ENCODE data around the gene SMYD2.

The SMYD2 gene

DNA sequence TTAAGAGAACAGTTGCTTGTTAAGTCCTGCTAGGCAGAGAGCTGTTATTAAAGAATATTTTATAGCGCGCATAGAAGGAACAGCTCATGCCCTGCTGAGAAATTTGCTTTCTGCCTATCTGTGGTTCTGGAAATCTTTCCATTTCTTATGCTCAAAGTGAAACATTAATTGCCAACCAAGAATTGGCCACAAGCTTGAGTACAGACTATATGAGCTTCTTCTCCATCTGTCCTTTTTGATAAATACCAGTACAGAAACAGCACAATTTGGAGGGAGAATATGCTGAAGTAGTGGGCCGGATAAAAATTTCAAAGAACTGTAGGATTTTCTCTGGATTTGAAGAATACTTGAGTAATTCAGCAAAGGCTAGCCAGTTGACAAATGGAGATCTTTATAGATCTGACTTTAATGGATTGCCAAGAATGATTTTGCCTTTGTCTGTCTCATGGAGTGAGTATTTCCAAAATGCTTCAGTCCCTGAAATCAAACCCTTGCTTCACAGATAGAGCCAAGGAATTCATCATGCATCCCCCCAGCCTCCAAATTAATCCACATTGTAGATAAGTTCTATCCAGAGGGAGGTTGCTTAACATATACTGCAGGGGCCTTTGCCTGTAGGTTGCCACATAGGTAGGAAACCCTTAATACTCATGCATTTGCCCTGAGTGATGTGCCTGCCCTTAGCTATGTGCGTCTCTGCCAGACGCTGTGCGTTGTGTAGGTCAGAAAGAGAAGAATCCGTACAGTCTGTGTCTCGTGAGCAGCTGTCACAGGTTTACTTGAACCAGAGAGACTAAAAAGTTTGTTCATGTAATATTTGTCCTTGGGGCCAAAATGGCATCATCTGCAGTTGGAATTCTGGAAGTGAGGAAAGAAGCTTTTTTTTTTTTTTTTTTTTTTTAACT is 44.2 kb downstream of the SMYD2 start:
- no peak overlapping the region for H3K27ac Mint-ChIP-seq
- H3K4me3 Mint-ChIP-seq, result no peak overlapping the region
- H3K27me3 Mint-ChIP-seq, result no peaks in the 10 kb centered on the region
- H3K4me1 Mint-ChIP-seq (ENCODE audit: low read depth), result no peaks in the 10 kb centered on the region
- H3K36me3 Mint-ChIP-seq (ENCODE audit: low read depth), result peaks cover 11% of the 10 kb centered on the region
- H3K9me3 Mint-ChIP-seq, result no peaks in the 10 kb centered on the region

GRCh38 chr1:214326406-214326805 is 45.4 kb downstream of the SMYD2 start:
- H3K27me3 Mint-ChIP-seq, result no peaks in the 10 kb centered on the region
- H3K27ac Mint-ChIP-seq, result no peak overlapping the region
- no peaks in the 10 kb centered on the region for H3K9me3 Mint-ChIP-seq
- H3K36me3 Mint-ChIP-seq (ENCODE audit: low read depth), result peaks cover 10% of the 10 kb centered on the region
- H3K4me1 Mint-ChIP-seq (ENCODE audit: low read depth), result no peaks in the 10 kb centered on the region
- no peak overlapping the region for H3K4me3 Mint-ChIP-seq

DNA sequence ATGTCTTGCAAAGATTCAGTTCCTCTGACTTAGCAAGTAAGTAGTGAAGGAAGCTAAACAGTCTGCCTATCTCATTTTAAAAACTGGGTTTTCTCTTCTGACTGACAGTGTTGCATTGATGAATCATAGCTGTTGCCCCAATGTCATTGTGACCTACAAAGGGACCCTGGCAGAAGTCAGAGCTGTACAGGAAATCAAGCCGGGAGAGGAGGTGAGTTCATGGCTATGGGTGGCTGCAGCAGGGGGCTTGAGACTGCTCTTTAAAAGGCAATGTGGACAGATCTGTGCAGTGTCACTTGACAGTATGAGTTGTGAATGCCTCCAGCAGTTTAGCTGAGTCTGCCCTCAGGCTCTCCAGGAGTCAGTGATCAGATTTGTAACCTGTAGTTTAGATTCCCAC is 46.6 kb downstream of the SMYD2 start:
- Mint-ChIP-seq H3K36me3 (ENCODE audit: low read depth) (peaks cover 15% of the 10 kb centered on the region), H3K4me3 (no peak overlapping the region), H3K27me3 (no peaks in the 10 kb centered on the region), H3K9me3 (no peaks in the 10 kb centered on the region), H3K4me1 (ENCODE audit: low read depth) (no peaks in the 10 kb centered on the region), H3K27ac (no peak overlapping the region)

DNA sequence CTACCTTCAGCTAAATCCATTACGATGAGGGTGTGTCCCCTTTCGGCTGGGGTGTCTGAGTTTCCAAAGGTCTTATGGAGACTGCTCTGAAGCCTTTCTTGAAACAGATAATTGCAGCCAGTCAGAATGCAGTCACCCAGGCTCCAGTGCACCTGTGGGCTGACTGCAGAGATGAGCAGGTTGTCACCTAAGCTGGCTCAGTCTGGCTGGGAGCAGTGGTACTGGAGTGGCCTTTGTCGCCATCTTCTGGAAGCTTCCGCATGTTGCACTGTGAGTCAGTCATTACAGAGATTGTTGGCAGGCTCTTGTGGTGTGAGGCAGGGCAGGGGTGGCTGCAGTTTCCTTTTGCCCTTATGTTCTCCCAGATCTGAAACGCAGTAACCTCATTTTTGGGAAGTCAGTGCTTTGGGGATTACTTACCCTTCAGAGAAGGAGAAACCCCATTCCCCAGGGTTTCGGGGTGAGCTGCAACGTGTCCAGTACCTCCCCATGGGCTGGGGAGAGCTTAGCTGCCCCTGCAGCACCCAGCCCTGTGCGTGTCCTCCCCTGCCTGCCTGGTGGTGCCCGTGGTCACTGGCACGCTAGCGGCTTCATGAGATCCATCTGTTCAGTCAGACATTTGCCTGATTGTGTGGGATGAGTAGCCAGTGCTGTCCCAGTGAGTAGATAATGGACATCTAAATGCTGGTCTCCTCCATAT is 48.0 kb downstream of the SMYD2 start:
- Mint-ChIP-seq H3K36me3 (ENCODE audit: low read depth) (peaks cover 15% of the 10 kb centered on the region), H3K4me3 (no peak overlapping the region), H3K4me1 (ENCODE audit: low read depth) (no peaks in the 10 kb centered on the region), H3K9me3 (no peaks in the 10 kb centered on the region), H3K27ac (no peak overlapping the region), H3K27me3 (no peaks in the 10 kb centered on the region)

- no peak overlapping the region for H3K4me3 Mint-ChIP-seq
- no peaks in the 10 kb centered on the region for H3K4me1 Mint-ChIP-seq (ENCODE audit: low read depth)
- H3K27ac Mint-ChIP-seq, result no peak overlapping the region
- H3K9me3 Mint-ChIP-seq, result no peaks in the 10 kb centered on the region
- H3K36me3 Mint-ChIP-seq (ENCODE audit: low read depth), result peaks cover 15% of the 10 kb centered on the region
- H3K27me3 Mint-ChIP-seq, result no peaks in the 10 kb centered on the region
Observed at GRCh38 chr1:214329470-214330220, 48.7 kb downstream of the SMYD2 start.

- Mint-ChIP-seq H3K4me3 (no peak overlapping the region), H3K36me3 (ENCODE audit: low read depth) (peaks cover 18% of the 10 kb centered on the region), H3K27ac (no peak overlapping the region), H3K27me3 (no peaks in the 10 kb centered on the region), H3K9me3 (no peaks in the 10 kb centered on the region), H3K4me1 (ENCODE audit: low read depth) (no peaks in the 10 kb centered on the region)
Observed at GRCh38 chr1:214330222-214330621, 49.3 kb downstream of the SMYD2 start.

GRCh38 chr1:214330715-214331114 is 49.8 kb downstream of the SMYD2 start:
- H3K36me3 Mint-ChIP-seq (ENCODE audit: low read depth), result peaks cover 17% of the 10 kb centered on the region
- H3K27me3 Mint-ChIP-seq, result no peaks in the 10 kb centered on the region
- H3K4me1 Mint-ChIP-seq (ENCODE audit: low read depth), result no peaks in the 10 kb centered on the region
- no peak overlapping the region for H3K4me3 Mint-ChIP-seq
- no peak overlapping the region for H3K27ac Mint-ChIP-seq
- H3K9me3 Mint-ChIP-seq, result no peaks in the 10 kb centered on the region

DNA sequence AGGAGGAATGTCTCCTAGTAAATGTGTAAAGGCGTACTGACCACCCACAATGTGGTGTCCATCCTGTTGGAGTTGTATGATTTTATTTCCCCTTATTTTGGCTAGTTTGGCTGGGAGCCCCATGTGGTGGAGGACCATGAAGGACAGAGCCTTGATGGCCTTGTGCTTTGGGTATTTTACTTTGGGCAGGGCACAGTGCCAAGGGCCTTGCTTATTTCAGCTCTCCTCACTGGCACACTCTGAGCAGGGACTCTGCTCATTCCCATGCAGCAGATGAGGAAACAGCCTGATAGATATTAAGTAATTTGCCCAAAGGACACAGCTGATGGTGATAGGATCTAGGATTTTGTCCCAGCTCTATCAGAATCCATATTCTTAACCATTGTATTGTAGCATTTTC is 50.2 kb downstream of the SMYD2 start:
- H3K4me1 Mint-ChIP-seq (ENCODE audit: low read depth), result no peaks in the 10 kb centered on the region
- H3K36me3 Mint-ChIP-seq (ENCODE audit: low read depth), result peaks cover 16% of the 10 kb centered on the region
- no peaks in the 10 kb centered on the region for H3K27me3 Mint-ChIP-seq
- no peak overlapping the region for H3K27ac Mint-ChIP-seq
- no peak overlapping the region for H3K4me3 Mint-ChIP-seq
- H3K9me3 Mint-ChIP-seq, result no peaks in the 10 kb centered on the region

- H3K4me3 Mint-ChIP-seq, result no peak overlapping the region
- no peaks in the 10 kb centered on the region for H3K9me3 Mint-ChIP-seq
- H3K4me1 Mint-ChIP-seq (ENCODE audit: low read depth), result no peaks in the 10 kb centered on the region
- H3K27me3 Mint-ChIP-seq, result no peaks in the 10 kb centered on the region
- peaks cover 20% of the 10 kb centered on the region for H3K36me3 Mint-ChIP-seq (ENCODE audit: low read depth)
- H3K27ac Mint-ChIP-seq, result peak overlapping the region; percentile 50
Observed at GRCh38 chr1:214331827-214332423, 51.0 kb downstream of the SMYD2 start.

DNA sequence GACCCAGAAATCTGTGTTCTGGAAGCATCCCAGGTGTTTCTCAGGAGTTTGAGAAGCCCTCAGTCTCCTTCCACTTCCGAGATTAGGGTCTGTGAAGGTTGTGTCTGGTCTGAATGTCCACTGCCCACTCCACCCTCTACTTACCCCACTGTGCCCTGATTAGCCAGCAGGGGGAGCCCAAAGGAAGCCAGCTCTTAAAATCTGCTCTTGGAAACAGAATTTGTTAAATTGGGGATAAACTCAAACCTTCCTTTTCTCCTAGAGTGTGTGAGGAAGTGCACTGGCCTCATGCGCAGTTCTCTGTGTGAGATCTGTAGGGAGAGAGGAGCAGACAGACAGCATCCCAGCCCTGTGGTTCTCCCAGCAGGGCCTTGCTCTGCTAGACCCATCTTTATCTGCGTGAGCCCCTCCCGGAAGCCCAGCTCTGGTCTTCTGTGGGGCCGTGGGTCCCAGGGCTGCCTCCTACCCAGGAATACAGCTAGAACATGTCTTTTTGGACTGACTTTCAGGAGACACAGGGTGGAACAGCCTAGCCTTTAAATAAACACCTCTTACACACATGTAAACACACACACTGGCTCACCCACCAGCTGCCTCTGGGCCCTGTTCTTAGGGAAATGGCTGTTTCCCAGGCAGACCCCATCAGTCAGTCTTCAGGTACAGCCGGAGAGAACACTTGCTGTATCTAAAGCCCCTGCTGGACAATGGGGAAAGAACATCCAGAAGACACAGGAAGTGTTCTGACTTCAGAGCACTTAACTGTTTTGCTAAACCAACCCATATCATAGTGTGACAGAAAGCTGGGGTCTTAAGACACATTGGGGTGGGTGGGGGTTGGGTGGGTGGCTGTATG is 52.2 kb downstream of the SMYD2 start:
- H3K4me3 Mint-ChIP-seq, result no peak overlapping the region
- H3K9me3 Mint-ChIP-seq, result no peaks in the 10 kb centered on the region
- H3K4me1 Mint-ChIP-seq (ENCODE audit: low read depth), result no peaks in the 10 kb centered on the region
- H3K36me3 Mint-ChIP-seq (ENCODE audit: low read depth), result peaks cover 31% of the 10 kb centered on the region
- H3K27ac Mint-ChIP-seq, result peak overlapping the region; percentile 45
- no peaks in the 10 kb centered on the region for H3K27me3 Mint-ChIP-seq

DNA sequence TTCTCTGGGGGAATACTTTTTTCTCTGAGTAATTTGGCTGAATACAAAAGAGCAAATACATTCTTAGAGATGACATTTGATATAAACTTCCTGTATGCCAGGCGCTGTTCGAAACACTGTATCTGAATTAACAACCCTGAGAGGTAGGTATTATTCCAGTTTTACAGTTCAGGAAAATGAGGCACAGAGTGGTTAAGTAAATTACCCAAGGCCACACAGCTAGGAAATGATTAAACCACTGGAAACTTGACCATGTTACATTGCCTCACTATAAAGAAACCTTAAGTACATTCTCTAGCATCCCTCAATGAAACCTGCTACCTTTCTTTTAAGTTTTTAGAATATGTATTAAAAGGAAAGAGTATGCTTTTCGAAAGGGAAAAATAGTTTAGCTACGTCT is 54.6 kb downstream of the SMYD2 start:
- H3K9me3 Mint-ChIP-seq, result no peaks in the 10 kb centered on the region
- peaks cover 32% of the 10 kb centered on the region for H3K36me3 Mint-ChIP-seq (ENCODE audit: low read depth)
- H3K4me1 Mint-ChIP-seq (ENCODE audit: low read depth), result no peaks in the 10 kb centered on the region
- H3K27ac Mint-ChIP-seq, result no peak overlapping the region
- H3K27me3 Mint-ChIP-seq, result no peaks in the 10 kb centered on the region
- no peak overlapping the region for H3K4me3 Mint-ChIP-seq

GRCh38 chr1:214337015-214337414 is 56.1 kb downstream of the SMYD2 start:
- Mint-ChIP-seq H3K4me1 (ENCODE audit: low read depth) (no peaks in the 10 kb centered on the region), H3K27me3 (no peaks in the 10 kb centered on the region), H3K36me3 (ENCODE audit: low read depth) (peaks cover 34% of the 10 kb centered on the region), H3K9me3 (no peaks in the 10 kb centered on the region), H3K27ac (no peak overlapping the region), H3K4me3 (no peak overlapping the region)

DNA sequence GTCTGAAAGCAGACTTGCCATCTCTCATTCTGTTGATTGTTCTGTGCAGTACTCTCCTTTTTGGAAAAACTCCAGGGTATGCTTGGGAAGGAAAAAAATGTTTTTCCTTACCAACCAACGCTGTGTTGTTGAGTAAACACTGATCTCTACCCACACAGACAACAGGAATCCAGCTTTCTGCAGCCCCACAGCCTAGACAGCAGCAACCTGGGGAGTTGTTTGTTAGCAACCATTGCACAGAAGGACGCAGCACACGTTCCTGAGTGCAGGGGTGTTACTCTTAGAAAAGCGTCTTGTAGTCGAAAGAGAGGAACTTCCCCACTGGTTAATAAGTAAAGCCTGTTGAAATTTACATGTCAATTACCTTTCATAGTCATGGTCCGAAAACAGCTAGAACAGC is 56.6 kb downstream of the SMYD2 start:
- no peak overlapping the region for H3K4me3 Mint-ChIP-seq

DNA sequence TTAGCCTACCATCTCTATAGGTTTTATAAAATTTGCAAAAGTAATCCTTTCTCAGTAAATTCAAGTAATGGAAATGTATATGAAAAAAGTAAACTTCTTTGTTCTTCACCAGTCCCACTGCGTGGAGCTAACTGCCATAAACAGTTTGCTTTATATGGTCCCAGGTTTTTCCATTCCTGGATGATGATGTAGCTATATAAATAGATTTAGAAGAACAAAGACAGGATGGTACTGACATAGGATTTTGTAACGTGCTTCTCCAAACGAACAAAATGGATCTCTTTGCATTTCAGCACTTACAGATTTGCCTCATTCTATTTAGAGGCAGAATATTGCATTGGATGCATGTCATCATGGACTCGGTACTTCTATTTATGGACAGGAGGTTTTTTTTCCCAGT is 57.3 kb downstream of the SMYD2 start:
- H3K9me3 Mint-ChIP-seq, result no peaks in the 10 kb centered on the region
- no peak overlapping the region for H3K4me3 Mint-ChIP-seq
- H3K27me3 Mint-ChIP-seq, result no peaks in the 10 kb centered on the region
- no peaks in the 10 kb centered on the region for H3K4me1 Mint-ChIP-seq (ENCODE audit: low read depth)
- H3K36me3 Mint-ChIP-seq (ENCODE audit: low read depth), result peaks cover 46% of the 10 kb centered on the region
- H3K27ac Mint-ChIP-seq, result no peak overlapping the region

More for the DNA sequence above, 56.6 kb downstream of the SMYD2 start:
- no peak overlapping the region for H3K27ac Mint-ChIP-seq
- no peaks in the 10 kb centered on the region for H3K9me3 Mint-ChIP-seq
- H3K36me3 Mint-ChIP-seq (ENCODE audit: low read depth), result peaks cover 39% of the 10 kb centered on the region
- no peaks in the 10 kb centered on the region for H3K4me1 Mint-ChIP-seq (ENCODE audit: low read depth)
- no peaks in the 10 kb centered on the region for H3K27me3 Mint-ChIP-seq

Measured in stimulated activated naive CD8-positive, alpha-beta T cell treated with anti-CD3 and anti-CD28 coated beads, Interleukin-15, Interleukin-2, amounts not matched to agents 100 ng/mL and 50 ng/mL, for 24 hours (primary cell).